Pancreas (tissue), 10 donors: ENCODE measurements around the gene MTARC2. TPM values are rescaled to one million over a fixed set of nuclear protein-coding genes. Genes with fewer than 3 reads are reported as not detected.
"Not testable (repeated sequence)": the region's sequence is repeated elsewhere in the genome, so short reads cannot be mapped to it uniquely, and the experiment has no call there.

Experiments
- ATAC-seq, 4 donors: fragments of 200-7000 bp; cut with Tn5 transposase; one replicate each; pipeline versions ENCODE4 v1.8.0 to v1.9.1; 2020; ENCODE audit warnings: mild to moderate bottlenecking in 4 of 4, moderate library complexity in 4 of 4
- DNase-seq, 6 donors: peaks; one replicate each; pipeline ENCODE4 v3.0.0-alpha.2; 2020
- FAIRE-seq: peaks from 2 replicates; lab custom pipeline; 2012; peaks lifted over from hg19 to GRCh38; lab: Jason Lieb, UNC
- H3K27ac ChIP-seq, 4 donors: fragments of 200-600 bp; sonication (generic); 1 replicate in 3 of 4; 2 replicates in 1 of 4; pipeline versions ENCODE4 v1.5.0 to v1.8.0; 2020
- H3K27me3 ChIP-seq, 4 donors: fragments of 200-600 bp; one replicate each; pipeline ENCODE4 v1.8.0; 2021
- H3K36me3 ChIP-seq, 3 donors: fragments of 200-600 bp; sonication (generic) in 1 of 3; one replicate each; pipeline versions ENCODE4 v1.5.0 to v1.8.0; 2020 to 2021
- H3K4me1 ChIP-seq, 3 donors: fragments of 200-600 bp; one replicate each; pipeline ENCODE4 v1.8.0; 2021
- H3K4me3 ChIP-seq, 4 donors: fragments of 200-600 bp; sonication (generic) in 2 of 4; one replicate each; pipeline versions ENCODE4 v1.5.0 to v1.8.0; 2020 to 2021
- H3K9me3 ChIP-seq, 4 donors: fragments of 200-600 bp; one replicate each; pipeline ENCODE4 v1.8.0; 2021
- WGBS, 2 donors: extraction: QIAGEN DNeasy Blood & Tissue Kit; methylation state at CpG; one replicate each; pipeline ENCODE4 v1.1.7; 2013; 5-methylcytosine and 5-hydroxymethylcytosine counted together
- intact Hi-C, 3 donors: fragments of 100-400 bp; cut with DNase I; formaldehyde crosslinking; loops; one replicate each; pipeline versions ENCODE4 v1.11.1 to v1.14.2; 2022
- polyA plus RNA-seq, 2 donors: library from polyadenylated mRNA; stranded (reverse); fragments of 200-250 nt; gene quantifications; one replicate each; pipeline ENCODE4 v1.2.3, GENCODE V29; 2013
- total RNA-seq, 6 donors: library from RNA; stranded (reverse); fragmentation: NEBNext Ultra II Directional in 4 of 6; extraction: Animal tissue kit (Norgen Biotek cat#: 25700) in 4 of 6; gene quantifications; one replicate each; pipeline versions ENCODE4 v1.2.1 to v1.2.4, GENCODE V29; 2021 to 2023
- TF ChIP-seq, protein P1 (sequence below), 4 donors: fragments of 200-600 bp; sonication (generic) in 3 of 4; IDR thresholded peaks; one replicate each; pipeline versions ENCODE4 v1.5.0 to v1.8.0; 2021; ENCODE audit warnings: antibody characterized with exemption in 4 of 4
- donor health status: healthy with polysubstance abuse.
- donor health status: DM: no; HTN: no; CAD: no; lungs with moderate emphysema.
- donor health status: DM: no; HTN: no; CAD: no.
- donor health status: control.
- donor health status: control.
- donor health status: Bipolar disorder and iron deficiency.
- donor health status: DM: yes; HTN: yes; CAD: no.
- donor health status: DM: no; HTN: no; CAD: no.
- donor health status: DM: no; HTN: no; CAD: no.
- donor health status: DM: yes; HTN: yes; CAD: no.

The MTARC2 gene
- total and polyA plus RNA-seq, 8 donors: 12.2 to 27.0 (median 16.6) TPM

GRCh38 chr1:220734571-220735326, 13.4 kb upstream of the MTARC2 start:
- H3K27ac ChIP-seq: peak overlapping the region in 2 of 4 donors; percentile 5 to 33
- no peak for DNase-seq
- H3K9me3 ChIP-seq: no peaks in the 10 kb centered on the region
- no peaks in the 10 kb centered on the region for H3K36me3 ChIP-seq
- ATAC-seq: peak; percentile 73 to 89 (median 83)
- intact Hi-C loops: loop anchor here in 1 of 3 donors (5.0 kb wide), 1 partner anchor 47 kb away; no protein-coding TSS in a partner anchor
- WGBS, 2 donors: 44 to 48% methylated on average over 11 of the region's 11 CpGs
- H3K27me3 ChIP-seq: no peaks in the 10 kb centered on the region
- H3K4me3 ChIP-seq: no peak overlapping the region
- TF ChIP-seq, protein P1, sequence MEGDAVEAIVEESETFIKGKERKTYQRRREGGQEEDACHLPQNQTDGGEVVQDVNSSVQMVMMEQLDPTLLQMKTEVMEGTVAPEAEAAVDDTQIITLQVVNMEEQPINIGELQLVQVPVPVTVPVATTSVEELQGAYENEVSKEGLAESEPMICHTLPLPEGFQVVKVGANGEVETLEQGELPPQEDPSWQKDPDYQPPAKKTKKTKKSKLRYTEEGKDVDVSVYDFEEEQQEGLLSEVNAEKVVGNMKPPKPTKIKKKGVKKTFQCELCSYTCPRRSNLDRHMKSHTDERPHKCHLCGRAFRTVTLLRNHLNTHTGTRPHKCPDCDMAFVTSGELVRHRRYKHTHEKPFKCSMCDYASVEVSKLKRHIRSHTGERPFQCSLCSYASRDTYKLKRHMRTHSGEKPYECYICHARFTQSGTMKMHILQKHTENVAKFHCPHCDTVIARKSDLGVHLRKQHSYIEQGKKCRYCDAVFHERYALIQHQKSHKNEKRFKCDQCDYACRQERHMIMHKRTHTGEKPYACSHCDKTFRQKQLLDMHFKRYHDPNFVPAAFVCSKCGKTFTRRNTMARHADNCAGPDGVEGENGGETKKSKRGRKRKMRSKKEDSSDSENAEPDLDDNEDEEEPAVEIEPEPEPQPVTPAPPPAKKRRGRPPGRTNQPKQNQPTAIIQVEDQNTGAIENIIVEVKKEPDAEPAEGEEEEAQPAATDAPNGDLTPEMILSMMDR (IDR thresholded peaks at IDR 0.05): no peak
- H3K4me1 ChIP-seq: peaks cover 0 to 10% (median 0%) of the 10 kb centered on the region in 3 donors
- peak; percentile 51 for FAIRE-seq

GRCh38 chr1:220736283-220736682, 11.8 kb upstream of the MTARC2 start:
- H3K4me1 ChIP-seq, H3K4me3 ChIP-seq, H3K27ac ChIP-seq, H3K27me3 ChIP-seq, intact Hi-C loops, ATAC-seq, H3K36me3 ChIP-seq, H3K9me3 ChIP-seq, DNase-seq, FAIRE-seq: not testable (repeated sequence)
- 95 to 100% methylated on average over 7 of the region's 7 CpGs for WGBS, 2 donors

GRCh38 chr1:220741349-220741748, 6.8 kb upstream of the MTARC2 start:
- Histone ChIP-seq H3K4me3 (no peak overlapping the region), H3K27me3 (no peaks in the 10 kb centered on the region), H3K4me1 (no peaks in the 10 kb centered on the region), H3K27ac (no peak overlapping the region), H3K36me3 (no peaks in the 10 kb centered on the region), H3K9me3 (no peaks in the 10 kb centered on the region)
- ATAC-seq: no peak
- intact Hi-C loops: no loop called here
- no peak for FAIRE-seq
- no peak for DNase-seq
- 52 to 77% methylated on average over 2 of the region's 2 CpGs for WGBS, 2 donors
- TF ChIP-seq, protein P1 (IDR thresholded peaks at IDR 0.05): no peak

DNA sequence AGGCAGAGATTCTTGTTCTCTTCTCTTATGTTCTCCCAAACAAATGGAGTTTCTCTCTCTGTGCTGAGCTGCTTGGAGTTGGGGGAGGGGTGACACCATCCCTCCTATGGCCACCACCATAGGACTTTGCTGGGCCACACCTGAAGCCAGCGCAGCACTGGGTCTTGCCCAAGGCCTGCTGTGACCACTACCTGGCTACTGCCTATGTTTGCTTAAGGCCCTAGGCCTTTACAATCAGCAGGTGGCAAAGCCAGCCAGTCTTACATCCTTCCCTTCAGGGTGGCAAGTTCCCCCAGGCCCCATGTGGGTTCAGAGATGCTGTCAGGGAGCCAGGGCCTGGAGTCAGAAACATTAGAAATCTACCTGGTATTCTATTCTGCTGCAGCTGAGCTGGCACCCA, 6.3 kb upstream of the MTARC2 start:
- no peak overlapping the region for H3K27ac ChIP-seq
- FAIRE-seq (no peak), DNase-seq (no peak), ATAC-seq (no peak)
- intact Hi-C loops: no loop called here
- H3K9me3 ChIP-seq: no peaks in the 10 kb centered on the region
- H3K36me3 ChIP-seq: no peaks in the 10 kb centered on the region
- no peaks in the 10 kb centered on the region for H3K4me1 ChIP-seq
- 83 to 100% methylated on average over 1 of the region's 1 CpG for WGBS, 2 donors
- no peaks in the 10 kb centered on the region for H3K27me3 ChIP-seq
- H3K4me3 ChIP-seq: no peak overlapping the region
- TF ChIP-seq, protein P1 (IDR thresholded peaks at IDR 0.05): no peak

DNA sequence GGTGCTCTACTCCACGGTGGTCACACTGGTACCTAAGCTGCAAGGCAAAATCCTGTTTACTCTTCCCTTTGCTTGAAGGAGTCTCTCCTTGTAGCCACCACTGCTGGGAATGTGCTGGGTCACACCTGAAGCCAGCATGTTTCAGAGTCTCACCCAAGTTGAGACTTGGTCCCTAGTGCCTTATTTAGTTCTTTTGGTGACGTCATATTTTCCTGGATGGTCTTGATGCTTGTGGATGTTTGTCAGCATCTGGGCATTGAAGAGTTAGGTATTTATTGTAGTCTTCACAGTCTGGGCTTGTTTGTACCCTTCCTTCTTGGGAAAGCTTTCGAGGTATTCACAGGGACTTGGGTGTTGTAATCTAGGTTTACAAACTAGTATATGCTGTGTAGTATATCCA, 5.6 kb upstream of the MTARC2 start:
- FAIRE-seq: no peak
- WGBS, 2 donors: 80 to 93% methylated on average over 3 of the region's 3 CpGs
- Histone ChIP-seq H3K27me3 (no peaks in the 10 kb centered on the region), H3K27ac (no peak overlapping the region), H3K4me3 (no peak overlapping the region), H3K9me3 (no peaks in the 10 kb centered on the region), H3K36me3 (no peaks in the 10 kb centered on the region), H3K4me1 (peaks cover 0 to 5% (median 2%) of the 10 kb centered on the region in 3 donors)
- intact Hi-C loops: no loop called here
- TF ChIP-seq, protein P1 (IDR thresholded peaks at IDR 0.05): no peak
- no peak for DNase-seq
- ATAC-seq: no peak
